ENCODE measurements around the gene KIAA1217. TPM values are rescaled to one million over a fixed set of nuclear protein-coding genes. Genes with fewer than 3 reads are reported as not detected.

KIAA1217 gene
- polyA plus RNA-seq, 2 of the 4 experiments (the other 2 are of a cell fraction): 1.5 to 2.7 TPM

GRCh38 chr10:24324651-24325050 lies 115.7 kb downstream of the KIAA1217 start:
- CTCF ChIA-PET: no interaction called here
- H3K9me3 ChIP-seq: no peaks in the 10 kb centered on the region; the same call in 2 of the 3 replicates
- WGBS (ENCODE audit: missing lambda C conversion rate): 42% methylated on average over 3 of the region's 3 CpGs
- no peak for TF ChIP-seq EHF (CRISPR knock-in tag; IDR thresholded peaks at IDR 0.05)
- no peak for TF ChIP-seq HDAC2 (IDR thresholded peaks at IDR 0.05)
- no peak for TF ChIP-seq FOXS1 (CRISPR knock-in tag; IDR thresholded peaks at IDR 0.05)
- TF ChIP-seq MAX (IDR thresholded peaks at IDR 0.05): no peak
- TF ChIP-seq CTCF (IDR thresholded peaks at IDR 0.05): no peak
- TF ChIP-seq USF2 (IDR thresholded peaks at IDR 0.05): no peak
- no peak for TF ChIP-seq HOXA7 (CRISPR knock-in tag; IDR thresholded peaks at IDR 0.05)
- no peak for TF ChIP-seq ELK1 (IDR thresholded peaks at IDR 0.05; ENCODE audit: low read depth, low read length)
- no peak for TF ChIP-seq MYC (IDR thresholded peaks at IDR 0.05; ENCODE audit: borderline replicate concordance, low read length)
- no peak for TF ChIP-seq ZC3H11A (IDR thresholded peaks at IDR 0.05)
- no peak for TF ChIP-seq JUNB (IDR thresholded peaks at IDR 0.05)
- no peak for TF ChIP-seq NR3C1 (IDR thresholded peaks at IDR 0.05)
- no peak for TF ChIP-seq CBX8 (IDR thresholded peaks at IDR 0.05)
- TF ChIP-seq HEYL (CRISPR knock-in tag; IDR thresholded peaks at IDR 0.05): no peak
- TF ChIP-seq CHD2 (IDR thresholded peaks at IDR 0.05; ENCODE audit: low read length, partially characterized antibody): no peak
- POLR2A ChIA-PET: no interaction called here
- no peak for DNase-seq (ENCODE audit: low read depth in 1 of 2, low spot score in 1 of 2)
- no peak overlapping the region for H3K4me3 ChIP-seq
- no peak overlapping the region for H3K4me2 ChIP-seq
- no peak for FAIRE-seq
- ATAC-seq: no peak
- H3K4me1 ChIP-seq: no peaks in the 10 kb centered on the region
- H3K27ac ChIP-seq: no peak overlapping the region

- POLR2A ChIA-PET: no interaction called here
- TF ChIP-seq GATA3 (IDR thresholded peaks at IDR 0.05; ENCODE audit: borderline replicate concordance): no peak
- TF ChIP-seq RCOR1 (IDR thresholded peaks at IDR 0.05; ENCODE audit: low read depth, low read length): no peak
- no peak for TF ChIP-seq NFE2L2 (conservative IDR thresholded peaks at IDR 0.05; ENCODE audit: low read length)
- TF ChIP-seq CHD2 (IDR thresholded peaks at IDR 0.05; ENCODE audit: low read length, partially characterized antibody): no peak
- TF ChIP-seq TP53 (CRISPR knock-in tag; IDR thresholded peaks at IDR 0.05): no peak
- TF ChIP-seq KDM1A (IDR thresholded peaks at IDR 0.05; ENCODE audit: low read depth): no peak
- TF ChIP-seq KDM5A (IDR thresholded peaks at IDR 0.05): no peak
- no peak for TF ChIP-seq FOSL2 (IDR thresholded peaks at IDR 0.05)
- TF ChIP-seq FOSL2 (CRISPR knock-in tag; IDR thresholded peaks at IDR 0.05): no peak
- TF ChIP-seq MAFK (IDR thresholded peaks at IDR 0.05; ENCODE audit: partially characterized antibody): no peak
- TF ChIP-seq MAZ (IDR thresholded peaks at IDR 0.05; ENCODE audit: borderline replicate concordance, low read depth, low read length): no peak
- TF ChIP-seq FOXS1 (CRISPR knock-in tag; IDR thresholded peaks at IDR 0.05): no peak
- no peak for TF ChIP-seq SMC3 (IDR thresholded peaks at IDR 0.05)
- no peak for TF ChIP-seq ZNF302 (CRISPR knock-in tag; IDR thresholded peaks at IDR 0.05)
- TF ChIP-seq MYC (IDR thresholded peaks at IDR 0.05; ENCODE audit: borderline replicate concordance, low read length): no peak
- no peak for TF ChIP-seq BHLHE40 (IDR thresholded peaks at IDR 0.05; ENCODE audit: low read depth, low read length)
- TF ChIP-seq PBX3 (IDR thresholded peaks at IDR 0.05): no peak
- CTCF ChIA-PET: interaction anchor here (1.3 kb wide), 1 partner anchor 20 kb away, joined by 3 read pairs; no protein-coding TSS in a partner anchor
- 16% methylated on average over 5 of the region's 5 CpGs for WGBS (ENCODE audit: missing lambda C conversion rate)
- no peak overlapping the region for H3K4me2 ChIP-seq
- no peak overlapping the region for H3K4me3 ChIP-seq
- no peak overlapping the region for H3K27ac ChIP-seq
- FAIRE-seq (no peak), ATAC-seq (no peak), DNase-seq (ENCODE audit: low read depth in 1 of 2, low spot score in 1 of 2) (peak in 1 of 2 experiments; percentile 12)
- no peaks in the 10 kb centered on the region; the same call in 2 of the 3 replicates for H3K9me3 ChIP-seq
- no peaks in the 10 kb centered on the region for H3K4me1 ChIP-seq
These were observed 122.5 kb downstream of the KIAA1217 start for GRCh38 chr10:24331457-24331856.
